Endothelial cell (in vitro differentiated cells): ENCODE results near the gene TMEM178B. TPM values are rescaled to one million over a fixed set of nuclear protein-coding genes. Genes with fewer than 3 reads are reported as not detected.

ENCODE experiments used
- DNase-seq: peaks from one replicate; pipeline ENCODE4 v3.0.0; 2021; ENCODE audit warnings: low spot score
- H3K27ac Mint-ChIP-seq: one replicate; pipeline ENCODE4 v1.8.0; 2021; ENCODE audit warnings: mixed read lengths, inconsistent platforms; ENCODE audit not compliant: unreplicated experiment
- H3K27me3 Mint-ChIP-seq: one replicate; pipeline ENCODE4 v1.8.0; 2021; ENCODE audit warnings: mild to moderate bottlenecking, moderate library complexity, mixed read lengths, inconsistent platforms; ENCODE audit not compliant: unreplicated experiment
- H3K36me3 Mint-ChIP-seq: one replicate; pipeline ENCODE4 v1.8.0; 2021; ENCODE audit warnings: mild to moderate bottlenecking, low read depth, mixed read lengths, inconsistent platforms; ENCODE audit not compliant: unreplicated experiment
- H3K4me1 Mint-ChIP-seq: one replicate; pipeline ENCODE4 v1.8.0; 2021; ENCODE audit warnings: mild to moderate bottlenecking, mixed read lengths, inconsistent platforms; ENCODE audit not compliant: unreplicated experiment
- H3K4me3 Mint-ChIP-seq: one replicate; pipeline ENCODE4 v1.8.0; 2021; ENCODE audit warnings: mild to moderate bottlenecking, mixed read lengths, inconsistent platforms; ENCODE audit not compliant: unreplicated experiment
- H3K9me3 Mint-ChIP-seq: one replicate; pipeline ENCODE4 v1.8.0; 2021; ENCODE audit warnings: mixed read lengths, inconsistent platforms; ENCODE audit not compliant: unreplicated experiment
- CTCF ChIP-seq: fragments of 200-600 bp; sonication (generic); IDR thresholded peaks from one replicate; pipeline ENCODE4 v1.5.0; 2021; ENCODE audit warnings: antibody characterized with exemption; ENCODE audit not compliant: unreplicated experiment
- total RNA-seq: library from RNA; stranded (reverse); fragmentation: NEBNext Ultra II Directional; extraction: Animal tissue kit (Norgen Biotek cat#: 25700); gene quantifications from one replicate; pipeline ENCODE4 v1.2.1, GENCODE V29; 2021; ENCODE audit not compliant: unreplicated experiment

TMEM178B gene
- total RNA-seq, 1 donor from 2014 or later = 0.28 TPM

- H3K27me3 Mint-ChIP-seq = peaks cover 1% of the 10 kb centered on the region
- DNase-seq = no peak
- no peak for TF ChIP-seq CTCF
- H3K36me3 Mint-ChIP-seq = no peaks in the 10 kb centered on the region
- no peak overlapping the region for H3K27ac Mint-ChIP-seq
- H3K9me3 Mint-ChIP-seq = no peaks in the 10 kb centered on the region
- no peak overlapping the region for H3K4me3 Mint-ChIP-seq
- H3K4me1 Mint-ChIP-seq = no peaks in the 10 kb centered on the region
These were observed 129.7 kb downstream of the TMEM178B start for GRCh38 chr7:141203586-141203985.

- Mint-ChIP-seq H3K27me3 (peaks cover 1% of the 10 kb centered on the region), H3K9me3 (no peaks in the 10 kb centered on the region), H3K4me3 (no peak overlapping the region), H3K4me1 (no peaks in the 10 kb centered on the region), H3K27ac (no peak overlapping the region), H3K36me3 (no peaks in the 10 kb centered on the region)
- TF ChIP-seq CTCF = no peak
- no peak for DNase-seq
These were observed 133.8 kb downstream of the TMEM178B start for GRCh38 chr7:141207661-141208060.

GRCh38 chr7:141208539-141208938 is 134.7 kb downstream of the TMEM178B start:
- Mint-ChIP-seq H3K4me1 (no peaks in the 10 kb centered on the region), H3K27ac (no peak overlapping the region), H3K4me3 (no peak overlapping the region), H3K36me3 (no peaks in the 10 kb centered on the region), H3K27me3 (peaks cover 1% of the 10 kb centered on the region), H3K9me3 (no peaks in the 10 kb centered on the region)
- no peak for TF ChIP-seq CTCF
- no peak for DNase-seq

GRCh38 chr7:141209454-141209853 is 135.6 kb downstream of the TMEM178B start:
- Mint-ChIP-seq H3K9me3 (no peaks in the 10 kb centered on the region), H3K27ac (no peak overlapping the region), H3K4me3 (no peak overlapping the region), H3K36me3 (no peaks in the 10 kb centered on the region), H3K4me1 (no peaks in the 10 kb centered on the region), H3K27me3 (peaks cover 1% of the 10 kb centered on the region)
- DNase-seq = no peak
- TF ChIP-seq CTCF = no peak

- H3K27me3 Mint-ChIP-seq = peaks cover 1% of the 10 kb centered on the region
- H3K4me3 Mint-ChIP-seq = no peak overlapping the region
- no peaks in the 10 kb centered on the region for H3K9me3 Mint-ChIP-seq
- no peaks in the 10 kb centered on the region for H3K36me3 Mint-ChIP-seq
- H3K27ac Mint-ChIP-seq = no peak overlapping the region
- DNase-seq = no peak
- no peak for TF ChIP-seq CTCF
- no peaks in the 10 kb centered on the region for H3K4me1 Mint-ChIP-seq
These were observed 137.0 kb downstream of the TMEM178B start for GRCh38 chr7:141210862-141211261.
